Natural killer cell treated with Interleukin-12 subunit alpha and Interleukin-12 subunit beta and Interleukin-15 and Interleukin-18, amount 100 ng/mL, for 72 hours (primary cell): ENCODE data around the gene ALPL. TPM values are rescaled to one million over a fixed set of nuclear protein-coding genes. Genes with fewer than 3 reads are reported as not detected.
A peak's percentile ranks its signal among the peaks of the same experiment; 100 is the strongest.

ENCODE experiments used
- ATAC-seq, 2 donors: fragments of 150-1000 bp; cut with Tn5 transposase in 1 of 2; sonication (Bioruptor Pico), chemical (Tn5 transposase) in 1 of 2; 2 replicates each; pipeline ENCODE4 v1.10.0; 2021
- DNase-seq: peaks from one replicate; pipeline ENCODE4 v3.0.0; 2022; ENCODE audit warnings: low spot score
- H3K27ac Mint-ChIP-seq, 2 donors: 1 replicate in 1 of 2; 2 replicates in 1 of 2; pipeline ENCODE4 v1.8.0; 2022; ENCODE audit warnings: mixed read lengths in 2 of 2, mild to moderate bottlenecking in 1 of 2, moderate library complexity in 1 of 2
- H3K27me3 Mint-ChIP-seq, 2 donors: 1 replicate in 1 of 2; 2 replicates in 1 of 2; pipeline ENCODE4 v1.8.0; 2022; ENCODE audit warnings: mixed read lengths in 2 of 2
- H3K36me3 Mint-ChIP-seq: one replicate; pipeline ENCODE4 v1.8.0; 2022; ENCODE audit warnings: mixed read lengths
- H3K4me1 Mint-ChIP-seq, 2 donors: 1 replicate in 1 of 2; 2 replicates in 1 of 2; pipeline ENCODE4 v1.8.0; 2022; ENCODE audit warnings: low read depth in 2 of 2, mixed read lengths in 2 of 2, mild to moderate bottlenecking in 1 of 2
- H3K4me3 Mint-ChIP-seq: one replicate; pipeline ENCODE4 v1.8.0; 2022; ENCODE audit warnings: mixed read lengths
- H3K9me3 Mint-ChIP-seq: 2 replicates; pipeline ENCODE4 v1.8.0; 2022; ENCODE audit warnings: mixed read lengths
- total RNA-seq, 2 donors: library from RNA; stranded (reverse); gene quantifications; one replicate each; pipeline ENCODE4 v1.2.3, GENCODE V29; 2022

ALPL gene
- total RNA-seq, 2 donors from 2014 or later = not detected

DNA sequence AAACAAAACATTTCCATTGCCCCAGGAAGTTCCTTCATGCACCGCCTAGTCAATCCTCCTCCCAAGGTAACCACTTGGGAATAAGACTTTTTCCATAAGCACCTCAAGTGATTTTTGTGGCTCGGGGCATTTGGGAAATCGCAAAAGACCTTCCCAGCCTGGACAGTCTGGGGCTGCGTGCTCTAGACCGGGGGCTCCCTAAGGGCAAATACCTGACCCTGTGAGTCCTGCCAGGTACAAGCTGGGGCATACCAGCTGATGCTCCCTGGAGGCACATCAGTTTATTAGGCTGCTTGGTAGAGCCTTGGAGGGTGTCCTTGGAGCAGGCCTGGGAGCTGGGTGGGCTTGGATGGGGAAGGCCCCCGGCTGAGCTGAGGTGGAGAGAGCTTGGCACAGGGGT, 34.4 kb downstream of the ALPL start:
- no peaks in the 10 kb centered on the region for H3K4me1 Mint-ChIP-seq
- H3K27me3 Mint-ChIP-seq = peaks cover 5 to 11% of the 10 kb centered on the region in 2 donors
- no peak for ATAC-seq
- no peak overlapping the region for H3K4me3 Mint-ChIP-seq
- no peak overlapping the region for H3K27ac Mint-ChIP-seq
- H3K9me3 Mint-ChIP-seq = no peaks in the 10 kb centered on the region
- no peak for DNase-seq
- H3K36me3 Mint-ChIP-seq = no peaks in the 10 kb centered on the region

DNA sequence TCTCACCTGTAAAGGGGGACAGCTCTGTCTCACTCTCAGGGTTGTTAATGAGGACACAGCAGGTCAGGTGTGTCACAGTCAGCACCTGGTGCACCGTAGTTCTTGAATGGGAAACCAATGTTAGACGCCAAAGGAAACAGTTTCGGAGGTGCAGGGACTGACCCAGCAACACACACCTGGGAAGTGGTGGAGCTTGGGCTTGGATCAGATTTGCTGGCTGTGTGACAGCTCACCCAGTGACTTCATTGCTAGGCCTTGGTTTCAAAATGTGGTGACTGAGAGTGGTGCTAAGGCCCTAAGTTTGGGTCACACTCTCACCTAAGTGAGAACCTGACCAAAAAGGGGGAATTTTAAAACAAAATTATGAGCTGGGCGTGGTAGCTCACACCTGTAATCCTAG, 34.9 kb downstream of the ALPL start:
- no peak overlapping the region for H3K4me3 Mint-ChIP-seq
- no peaks in the 10 kb centered on the region for H3K36me3 Mint-ChIP-seq
- H3K9me3 Mint-ChIP-seq = no peaks in the 10 kb centered on the region
- DNase-seq (no peak), ATAC-seq (no peak)
- H3K27ac Mint-ChIP-seq = no peak overlapping the region
- H3K27me3 Mint-ChIP-seq = peaks cover under 1 to 16% of the 10 kb centered on the region in 2 donors
- no peaks in the 10 kb centered on the region for H3K4me1 Mint-ChIP-seq

DNA sequence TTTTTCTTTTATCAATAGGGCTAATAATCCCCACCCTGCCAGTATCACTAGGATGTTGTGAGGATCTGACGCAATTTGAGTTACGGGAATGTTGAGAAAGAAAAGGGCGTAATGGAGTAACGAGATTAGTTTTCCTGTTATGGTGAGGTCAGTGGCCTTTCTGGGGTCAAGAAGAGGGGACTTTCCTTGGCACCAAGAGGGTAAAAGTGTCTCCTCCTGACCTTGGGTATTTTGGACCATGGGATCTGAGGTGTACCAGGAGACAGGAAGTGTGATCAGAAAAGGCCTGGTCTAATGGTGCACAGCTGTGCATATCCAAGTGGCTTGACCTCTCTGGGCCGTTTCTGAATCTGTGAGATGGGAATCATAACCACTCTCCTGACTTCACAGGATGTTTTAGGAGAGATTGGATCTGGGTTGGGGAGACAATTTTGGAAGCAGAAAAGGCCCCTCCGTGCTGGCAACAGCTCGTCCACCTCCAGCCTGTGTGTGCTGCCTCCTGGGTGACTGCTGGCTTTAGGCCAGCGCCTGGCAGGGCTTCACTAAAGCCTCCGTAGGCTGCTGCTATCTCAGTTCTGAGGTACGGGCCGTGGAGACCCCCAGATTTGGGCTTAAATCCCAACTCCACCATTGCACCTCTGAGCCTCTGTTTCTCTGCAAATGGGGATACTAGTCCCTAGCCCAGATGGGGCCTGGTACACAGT, 37.1 kb downstream of the ALPL start:
- Mint-ChIP-seq H3K9me3 (no peaks in the 10 kb centered on the region), H3K4me3 (no peak overlapping the region), H3K27ac (no peak overlapping the region), H3K36me3 (no peaks in the 10 kb centered on the region), H3K27me3 (peaks cover 6 to 9% of the 10 kb centered on the region in 2 donors), H3K4me1 (peaks cover 6 to 8% of the 10 kb centered on the region in 2 donors)
- no peak for ATAC-seq
- DNase-seq = no peak

DNA sequence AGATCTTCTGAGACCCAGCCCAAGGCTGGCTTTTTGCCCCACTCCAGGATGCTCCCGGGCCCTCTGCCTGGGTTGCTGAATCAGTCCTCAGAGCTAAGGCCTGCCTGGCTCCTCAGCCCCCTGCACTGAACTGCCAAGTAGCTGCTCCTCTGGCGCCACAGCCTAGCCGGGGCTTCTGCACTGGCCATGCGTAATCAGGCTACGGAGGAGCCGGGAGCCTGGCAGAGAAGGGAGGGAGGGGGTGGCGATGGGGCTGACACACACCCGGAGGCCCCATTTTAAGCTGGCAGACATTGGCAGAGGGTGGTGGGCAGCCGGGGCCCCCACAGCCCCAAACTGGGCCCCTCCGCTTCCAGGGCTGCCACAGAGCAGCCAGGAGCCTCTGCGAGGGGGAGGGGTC, 38.7 kb downstream of the ALPL start:
- Mint-ChIP-seq H3K27me3 (peaks cover 6 to 9% of the 10 kb centered on the region in 2 donors), H3K27ac (no peak overlapping the region), H3K36me3 (no peaks in the 10 kb centered on the region), H3K4me1 (peaks cover 6 to 8% of the 10 kb centered on the region in 2 donors), H3K9me3 (no peaks in the 10 kb centered on the region), H3K4me3 (no peak overlapping the region)
- no peak for ATAC-seq
- DNase-seq = no peak

DNA sequence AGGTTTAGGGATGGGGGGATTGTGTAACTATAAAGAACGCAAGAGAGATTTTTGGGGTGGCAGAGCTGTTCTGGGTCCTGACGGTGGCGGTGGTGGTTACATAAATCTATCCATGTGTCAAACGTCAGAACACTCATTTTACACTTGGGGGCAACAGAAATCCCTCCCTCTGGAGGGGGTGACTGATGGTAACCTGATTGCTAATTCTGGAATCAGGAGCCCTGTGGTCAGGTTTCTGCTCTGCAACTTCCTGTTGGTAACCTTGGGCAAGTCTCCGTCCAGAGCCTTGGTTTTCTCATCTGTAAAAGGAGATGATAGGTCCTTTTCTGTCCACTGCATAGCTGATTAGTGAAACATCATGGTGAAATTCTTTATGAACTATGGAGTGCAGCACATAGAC, 40.9 kb downstream of the ALPL start:
- Mint-ChIP-seq H3K36me3 (no peaks in the 10 kb centered on the region), H3K4me3 (no peak overlapping the region), H3K27ac (no peak overlapping the region), H3K27me3 (peaks cover 6 to 16% of the 10 kb centered on the region in 2 donors), H3K4me1 (peaks cover 6 to 8% of the 10 kb centered on the region in 2 donors), H3K9me3 (no peaks in the 10 kb centered on the region)
- ATAC-seq = no peak
- DNase-seq = no peak

DNA sequence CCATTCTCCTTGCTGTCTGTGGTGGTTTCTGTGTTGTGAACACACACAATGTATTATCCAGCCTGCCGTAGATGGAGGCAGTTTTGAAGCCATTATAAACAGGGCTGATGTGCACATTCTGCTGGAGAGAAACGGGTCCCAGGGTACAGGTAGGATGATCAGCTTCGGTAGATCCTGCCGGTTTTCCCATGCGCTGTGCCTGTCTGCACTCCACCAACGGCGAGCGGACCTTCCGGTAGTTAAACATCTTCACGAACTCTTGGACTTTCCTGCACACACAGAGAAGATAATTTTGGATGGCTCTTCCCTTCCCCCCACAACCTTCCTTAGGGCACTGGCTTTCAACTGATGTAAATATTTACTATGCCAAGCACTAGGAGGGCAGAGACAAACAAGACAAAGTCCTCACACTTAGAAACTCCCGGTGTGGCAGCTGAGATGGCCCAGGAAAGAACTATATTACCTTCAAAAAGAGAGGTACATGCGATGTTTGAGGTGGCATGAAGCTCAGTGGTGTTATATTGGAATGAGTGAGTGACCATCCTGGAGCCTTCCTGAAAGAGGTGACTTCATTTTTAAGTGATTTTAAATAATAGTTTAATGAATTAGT, 41.7 kb downstream of the ALPL start:
- Mint-ChIP-seq H3K4me3 (no peak overlapping the region), H3K27me3 (peaks cover 6 to 17% of the 10 kb centered on the region in 2 donors), H3K27ac (no peak overlapping the region), H3K4me1 (peaks cover 6 to 8% of the 10 kb centered on the region in 2 donors), H3K36me3 (no peaks in the 10 kb centered on the region), H3K9me3 (no peaks in the 10 kb centered on the region)
- DNase-seq (no peak), ATAC-seq (no peak)

DNA sequence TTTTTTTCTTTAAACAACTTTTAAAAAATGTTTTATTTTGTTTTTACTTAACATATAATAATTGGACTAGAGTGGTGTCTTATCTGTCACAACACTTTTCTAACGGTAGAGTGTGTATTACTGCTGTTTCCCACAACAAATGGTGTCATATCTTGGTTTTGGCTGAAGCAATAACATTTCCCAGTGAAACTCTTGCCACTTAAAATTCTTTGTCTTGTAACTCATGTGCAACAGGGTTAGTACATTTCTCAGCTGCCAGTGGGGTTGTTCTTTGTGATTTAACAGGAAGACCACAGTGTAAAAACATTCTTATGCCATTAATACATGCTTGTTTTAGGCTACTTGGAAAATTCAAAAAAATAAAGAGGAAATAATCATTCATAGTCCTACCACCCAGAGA, 43.5 kb downstream of the ALPL start:
- ATAC-seq (no peak), DNase-seq (no peak)
- Mint-ChIP-seq H3K27me3 (peaks cover 10 to 23% of the 10 kb centered on the region in 2 donors), H3K4me3 (no peak overlapping the region), H3K36me3 (no peaks in the 10 kb centered on the region), H3K27ac (no peak overlapping the region), H3K4me1 (peaks cover 6 to 8% of the 10 kb centered on the region in 2 donors), H3K9me3 (no peaks in the 10 kb centered on the region)

DNA sequence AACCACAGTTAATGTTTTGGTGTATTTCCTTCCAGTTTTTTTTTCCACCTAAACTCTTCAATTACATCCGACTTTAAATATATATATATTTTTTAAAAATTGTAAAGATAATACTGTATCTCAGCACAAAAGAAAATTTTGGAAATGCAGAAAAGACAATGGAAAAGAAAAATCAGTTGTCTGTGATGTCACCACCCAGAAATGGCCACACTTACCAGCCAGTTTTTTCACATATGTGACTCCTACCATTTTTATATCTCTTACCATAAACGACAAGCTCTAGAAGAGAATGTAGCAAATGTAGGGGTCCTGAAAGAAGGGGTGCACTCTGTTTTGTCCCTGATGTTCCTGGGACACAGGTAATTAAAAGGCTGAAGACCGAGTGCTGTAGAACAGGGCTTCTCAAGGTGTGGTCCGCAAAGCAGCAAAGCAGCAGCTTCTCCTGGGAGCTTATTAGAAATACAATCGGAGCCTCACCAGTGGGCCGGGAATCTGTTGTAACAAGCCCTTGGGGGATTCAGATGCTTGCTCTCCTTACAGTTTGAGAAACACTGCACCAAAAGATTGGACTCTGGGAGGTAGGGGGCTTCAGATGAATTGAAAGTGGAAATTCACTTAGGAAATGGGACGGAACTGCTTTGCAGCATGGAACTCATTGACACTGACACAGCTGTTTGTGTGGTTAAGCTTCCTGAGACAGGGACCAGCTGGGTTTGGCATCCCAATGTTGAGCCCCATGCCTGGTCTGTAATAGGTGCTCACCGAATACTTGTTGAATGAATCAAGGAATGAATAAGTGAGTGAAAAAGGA, 44.1 kb downstream of the ALPL start:
- Mint-ChIP-seq H3K36me3 (no peaks in the 10 kb centered on the region), H3K4me1 (peaks cover 6 to 8% of the 10 kb centered on the region in 2 donors), H3K9me3 (no peaks in the 10 kb centered on the region), H3K27me3 (peaks cover 10 to 23% of the 10 kb centered on the region in 2 donors), H3K27ac (no peak overlapping the region), H3K4me3 (no peak overlapping the region)
- no peak for DNase-seq
- ATAC-seq = no peak

DNA sequence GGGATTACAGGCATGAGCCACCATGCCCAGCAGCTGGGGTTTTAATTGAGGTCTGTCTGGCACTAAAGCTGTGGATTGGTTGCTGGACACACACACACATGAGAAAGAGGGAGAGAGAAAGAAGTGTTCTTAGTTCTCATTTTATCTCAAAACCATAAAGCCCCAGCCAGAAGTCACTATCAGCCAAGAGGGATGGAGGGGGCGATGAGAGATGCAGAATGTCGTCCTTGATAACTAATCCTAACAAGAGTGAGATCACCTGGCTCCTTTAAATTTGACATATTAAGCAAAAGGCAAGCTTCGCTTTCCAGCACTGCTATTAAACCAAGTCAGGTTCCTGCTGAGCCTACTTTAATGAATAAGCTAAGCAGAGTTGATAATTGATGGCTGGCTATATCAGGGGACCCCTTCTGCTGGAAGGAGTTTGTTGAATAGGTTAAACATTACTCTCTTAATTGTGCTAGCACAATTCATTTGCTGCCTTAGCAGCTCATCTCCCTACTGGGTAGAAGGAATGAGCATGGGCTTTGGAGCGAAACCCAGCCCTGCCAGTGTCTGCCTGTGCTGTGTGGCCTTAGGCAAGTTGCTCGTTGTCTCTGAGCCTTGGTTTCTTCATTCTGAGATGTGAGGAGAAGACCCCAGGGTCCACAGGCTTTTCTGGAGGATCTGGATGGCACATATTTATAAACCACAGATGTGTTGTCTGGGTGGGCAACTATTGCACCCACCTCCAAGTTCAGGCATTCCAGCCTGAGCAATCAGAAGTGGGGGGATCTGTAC, 50.8 kb downstream of the ALPL start:
- Mint-ChIP-seq H3K36me3 (no peaks in the 10 kb centered on the region), H3K4me1 (no peaks in the 10 kb centered on the region), H3K27ac (no peak overlapping the region), H3K9me3 (no peaks in the 10 kb centered on the region), H3K4me3 (no peak overlapping the region), H3K27me3 (peaks cover 8 to 9% of the 10 kb centered on the region in 2 donors)
- ATAC-seq (no peak), DNase-seq (no peak)

DNA sequence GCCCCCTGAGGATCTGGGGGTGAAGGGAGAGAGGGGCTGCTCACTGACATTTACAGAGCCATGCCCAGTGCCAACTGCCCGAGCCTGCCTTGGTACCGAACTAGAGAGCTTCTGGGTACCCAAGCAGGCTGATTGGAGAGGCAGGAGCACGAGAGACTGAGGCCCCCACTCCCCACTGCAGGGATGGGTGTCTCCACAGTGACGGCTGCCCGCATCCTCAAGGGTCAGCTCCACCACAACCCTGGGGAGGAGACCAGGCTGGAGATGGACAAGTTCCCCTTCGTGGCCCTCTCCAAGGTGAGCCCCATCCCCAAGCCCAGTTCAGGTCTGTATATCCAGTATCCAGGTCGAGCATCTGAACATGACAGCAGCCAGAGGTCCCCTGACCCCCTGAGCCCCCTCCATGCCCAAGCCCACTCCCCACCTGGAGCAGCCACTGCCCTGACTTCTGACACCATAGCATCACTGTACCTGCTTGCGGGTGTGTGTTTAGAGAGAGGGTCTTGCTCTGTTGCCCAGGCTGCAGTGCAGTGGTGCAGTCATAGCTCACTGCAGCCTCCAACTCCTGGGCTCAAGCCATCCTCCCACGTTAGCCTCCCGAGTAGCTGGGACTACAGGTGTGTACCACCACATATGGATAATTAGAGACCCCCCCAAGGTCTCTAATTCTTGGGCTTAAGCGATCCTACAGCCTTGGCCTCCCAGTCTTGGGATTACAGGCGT, 51.9 kb downstream of the ALPL start:
- peak in 1 of 2 donors; percentile 28 for ATAC-seq
- H3K9me3 Mint-ChIP-seq = no peaks in the 10 kb centered on the region
- DNase-seq = no peak
- no peak overlapping the region for H3K27ac Mint-ChIP-seq
- H3K4me3 Mint-ChIP-seq = no peak overlapping the region
- H3K27me3 Mint-ChIP-seq = peaks cover 6 to 8% of the 10 kb centered on the region in 2 donors
- H3K36me3 Mint-ChIP-seq = no peaks in the 10 kb centered on the region
- H3K4me1 Mint-ChIP-seq = no peaks in the 10 kb centered on the region

DNA sequence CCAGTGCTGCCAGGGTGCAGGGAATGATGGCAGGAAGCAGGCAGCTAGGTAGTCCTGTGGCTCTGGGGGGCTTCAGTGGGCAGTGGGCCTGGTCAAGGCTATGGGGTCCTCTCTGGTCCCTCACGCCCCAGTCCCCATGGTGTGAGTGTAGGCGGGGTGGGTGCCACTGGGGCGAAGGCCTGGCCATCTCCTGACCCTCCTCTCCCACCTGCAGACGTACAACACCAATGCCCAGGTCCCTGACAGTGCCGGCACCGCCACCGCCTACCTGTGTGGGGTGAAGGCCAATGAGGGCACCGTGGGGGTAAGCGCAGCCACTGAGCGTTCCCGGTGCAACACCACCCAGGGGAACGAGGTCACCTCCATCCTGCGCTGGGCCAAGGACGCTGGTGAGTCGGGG, 53.7 kb downstream of the ALPL start:
- peaks cover 0 to 4% of the 10 kb centered on the region in 2 donors for H3K27me3 Mint-ChIP-seq
- no peaks in the 10 kb centered on the region for H3K36me3 Mint-ChIP-seq
- H3K4me1 Mint-ChIP-seq = no peaks in the 10 kb centered on the region
- ATAC-seq = peak in 1 of 2 donors; percentile 17
- no peak overlapping the region for H3K4me3 Mint-ChIP-seq
- no peak overlapping the region for H3K27ac Mint-ChIP-seq
- no peaks in the 10 kb centered on the region for H3K9me3 Mint-ChIP-seq
- no peak for DNase-seq

DNA sequence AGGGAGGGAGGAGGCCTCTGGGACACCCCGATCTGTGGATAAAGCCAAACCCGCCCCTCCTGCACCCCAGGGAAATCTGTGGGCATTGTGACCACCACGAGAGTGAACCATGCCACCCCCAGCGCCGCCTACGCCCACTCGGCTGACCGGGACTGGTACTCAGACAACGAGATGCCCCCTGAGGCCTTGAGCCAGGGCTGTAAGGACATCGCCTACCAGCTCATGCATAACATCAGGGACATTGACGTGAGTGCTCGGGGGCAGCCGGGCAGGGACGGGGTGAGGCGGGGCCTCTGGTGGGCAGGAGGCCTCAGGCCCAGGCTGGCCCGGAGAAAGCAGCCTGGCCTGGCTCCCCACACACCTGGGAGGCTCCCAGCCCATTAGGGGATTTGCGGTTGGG, 54.7 kb downstream of the ALPL start:
- Mint-ChIP-seq H3K36me3 (no peaks in the 10 kb centered on the region), H3K27me3 (peaks cover 0 to 4% of the 10 kb centered on the region in 2 donors), H3K4me3 (no peak overlapping the region), H3K27ac (no peak overlapping the region), H3K4me1 (no peaks in the 10 kb centered on the region), H3K9me3 (no peaks in the 10 kb centered on the region)
- DNase-seq (no peak), ATAC-seq (no peak)

DNA sequence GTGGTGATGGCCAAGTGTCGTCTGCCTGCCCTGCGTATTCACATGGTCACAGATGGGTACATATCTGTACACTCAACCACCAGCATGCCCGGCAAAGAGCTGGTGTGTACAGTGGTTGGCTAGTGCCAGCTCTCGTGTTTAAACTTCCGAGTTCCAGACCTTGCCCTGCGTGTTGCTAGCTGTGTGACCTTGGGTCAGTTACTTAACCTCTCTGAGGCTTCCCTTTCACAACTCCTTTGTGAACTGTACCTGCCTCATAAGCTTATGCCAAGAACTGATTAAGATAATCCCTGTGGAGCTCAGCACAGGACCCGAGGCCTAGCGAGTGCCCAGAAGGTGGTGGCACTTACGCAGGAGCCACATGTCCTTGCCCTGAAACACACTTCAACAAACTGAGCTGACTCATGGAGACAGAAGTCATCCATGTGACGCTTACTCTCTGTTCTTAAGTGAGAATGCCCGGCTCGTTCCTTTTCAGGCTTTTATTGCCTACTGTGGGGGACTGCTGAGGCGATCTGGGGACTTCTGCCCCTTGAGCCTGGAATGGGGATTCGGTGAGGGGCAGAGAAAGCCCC, 55.4 kb downstream of the ALPL start:
- Mint-ChIP-seq H3K36me3 (no peaks in the 10 kb centered on the region), H3K27me3 (peaks cover 0 to 3% of the 10 kb centered on the region in 2 donors), H3K4me3 (no peak overlapping the region), H3K9me3 (no peaks in the 10 kb centered on the region), H3K4me1 (no peaks in the 10 kb centered on the region), H3K27ac (no peak overlapping the region)
- no peak for DNase-seq
- ATAC-seq = no peak
